SIG-M5 treated with dmso at 0.1 percent for 504 hours (cell line): ENCODE measurements around the gene AP1G2.

ENCODE experiments used
- DNase-seq: peaks from one replicate; lab custom pipeline; 2025; ENCODE audit not compliant: unreplicated experiment; lab: John Stamatoyannopoulos, UW

Gene AP1G2

DNA sequence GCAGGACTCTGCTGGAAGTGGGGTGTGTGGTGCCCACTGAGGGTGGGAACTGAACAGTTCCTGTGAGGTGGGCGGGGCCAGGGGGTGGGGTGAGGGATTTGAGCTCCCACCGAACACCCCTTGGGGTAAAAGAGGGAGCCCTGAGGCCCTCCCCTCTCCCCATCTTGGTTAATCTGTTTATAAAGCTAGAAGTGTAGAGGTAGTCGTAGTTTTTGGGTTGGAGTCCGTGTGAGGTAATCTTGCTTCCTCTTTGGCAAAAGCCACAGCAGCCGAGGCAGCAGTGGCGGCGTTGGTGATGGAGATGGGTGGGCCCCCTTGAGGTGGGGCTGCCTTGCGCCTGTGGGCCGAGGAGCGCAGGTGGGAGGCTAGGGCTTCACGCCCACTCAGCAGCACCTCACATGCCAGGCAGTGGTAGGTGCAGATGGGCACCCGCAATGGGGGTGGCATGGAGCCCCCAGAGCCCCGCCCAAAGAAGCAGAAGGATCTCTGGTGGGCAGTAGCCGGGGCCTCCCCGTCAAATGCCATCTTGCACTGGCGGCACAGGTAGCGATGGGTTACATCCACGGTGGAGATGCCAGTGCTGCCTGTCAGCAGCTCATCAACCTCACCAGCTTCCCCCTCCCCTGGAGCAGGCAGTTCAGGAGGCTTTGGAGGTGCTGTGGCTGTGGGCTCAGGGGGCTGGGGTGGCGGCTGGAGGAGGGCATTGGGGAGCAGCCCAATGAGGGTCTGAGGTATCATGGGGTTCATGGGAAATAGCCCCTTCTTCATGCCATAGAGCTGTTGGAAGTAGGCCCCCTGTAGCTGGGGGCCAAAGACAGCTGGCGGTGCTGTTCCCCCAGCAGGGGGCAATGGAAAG lies 45.6 kb downstream of the AP1G2 start:
- peak; percentile 25 for DNase-seq

DNA sequence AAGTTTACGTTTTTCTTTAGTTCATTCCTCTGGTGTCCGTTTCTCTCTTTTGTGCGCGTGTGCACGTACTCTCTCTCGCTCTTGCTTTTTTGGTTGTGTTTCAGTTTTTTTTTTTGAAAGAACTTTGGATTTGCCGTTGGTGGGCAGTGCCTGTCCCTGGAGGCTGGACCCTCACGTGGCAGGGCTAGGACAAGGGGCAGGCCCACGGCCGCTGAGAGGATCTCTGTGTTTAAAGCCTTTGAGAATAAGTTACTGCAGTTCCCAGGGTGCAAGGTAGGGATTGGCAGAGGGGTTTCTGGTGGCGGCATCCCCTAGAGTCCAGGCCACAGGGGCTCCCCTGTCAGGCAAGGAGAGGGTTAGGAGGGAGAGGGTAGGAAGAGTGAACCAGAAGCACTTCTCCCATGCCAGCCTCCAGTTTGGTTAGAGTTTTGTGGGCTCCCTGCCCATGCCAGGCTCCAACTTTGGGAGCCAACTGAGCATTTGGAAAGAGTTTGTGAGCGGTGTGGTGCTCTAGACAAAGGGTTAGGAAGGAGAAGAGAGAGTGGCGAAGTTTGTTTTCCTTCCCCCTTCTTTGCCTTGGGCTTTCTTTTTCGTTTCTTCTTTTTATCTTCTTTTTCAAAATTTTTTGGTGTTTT lies 46.6 kb downstream of the AP1G2 start:
- DNase-seq: no peak

DNA sequence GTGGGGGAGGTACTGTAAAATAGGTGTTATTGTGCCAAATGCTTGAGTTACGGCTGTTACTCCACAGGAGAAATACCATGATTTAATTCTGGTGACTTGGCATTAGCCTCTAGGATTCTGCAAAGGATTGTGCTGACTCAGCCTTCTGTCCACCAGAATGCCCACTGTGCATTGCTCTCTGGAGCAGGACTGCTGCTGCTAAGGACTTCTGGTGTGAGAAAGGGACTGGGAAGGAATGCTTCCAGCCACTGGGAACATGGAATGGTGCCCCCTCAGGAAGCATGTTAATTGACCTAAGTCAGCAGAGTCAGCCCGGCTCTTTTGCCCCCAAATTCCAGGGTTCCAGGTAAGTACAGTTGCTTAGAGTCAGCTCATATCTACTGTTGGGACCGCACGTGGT lies 48.9 kb downstream of the AP1G2 start:
- no peak for DNase-seq

DNA sequence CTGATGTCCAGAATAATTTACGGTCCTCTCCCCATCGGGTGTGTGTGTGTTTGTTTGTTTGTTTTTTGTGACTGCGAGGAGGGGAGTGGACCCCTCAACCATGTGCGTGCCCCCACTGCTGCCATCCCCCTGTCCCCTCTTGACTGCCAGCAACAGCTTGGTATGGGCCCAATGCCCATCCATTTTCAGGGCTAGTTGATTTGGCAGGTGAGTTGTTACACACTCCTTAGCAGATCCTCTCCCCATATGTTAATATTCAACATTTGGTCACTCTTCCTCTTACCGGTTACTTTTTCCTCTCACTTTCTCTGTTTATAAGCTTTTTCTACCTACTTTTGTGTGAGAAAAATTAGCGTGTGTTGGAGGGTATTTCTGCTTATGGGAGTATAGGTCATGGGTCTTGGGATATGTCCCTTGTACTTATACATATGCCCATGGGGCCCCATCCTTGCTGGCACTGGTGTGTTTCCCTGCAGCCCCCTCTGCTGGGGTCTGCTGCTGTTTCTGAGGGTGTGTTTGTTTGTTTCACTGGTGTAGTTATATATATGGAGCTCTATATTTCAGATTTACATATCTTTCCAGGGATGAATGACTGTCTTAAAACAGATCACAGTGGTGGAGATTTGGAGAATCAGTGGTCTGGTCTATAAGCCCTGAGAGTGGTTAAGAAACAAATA lies 49.8 kb downstream of the AP1G2 start:
- no peak for DNase-seq

DNA sequence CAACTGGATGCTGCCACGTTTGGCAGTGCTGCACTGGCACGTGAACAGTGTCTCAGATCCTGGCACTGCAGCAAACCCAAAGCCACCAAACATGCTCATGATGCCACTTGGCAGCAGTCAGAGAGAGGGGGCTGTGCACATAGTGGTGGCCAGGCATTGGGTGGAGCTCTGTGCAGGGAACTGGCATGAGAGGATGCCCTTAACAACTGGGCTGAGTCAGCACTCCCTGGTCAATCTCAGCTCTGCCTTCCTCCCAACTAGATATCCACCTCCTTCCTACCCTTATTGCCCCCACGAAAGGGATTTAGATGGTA lies 53.0 kb downstream of the AP1G2 start:
- no peak for DNase-seq

DNA sequence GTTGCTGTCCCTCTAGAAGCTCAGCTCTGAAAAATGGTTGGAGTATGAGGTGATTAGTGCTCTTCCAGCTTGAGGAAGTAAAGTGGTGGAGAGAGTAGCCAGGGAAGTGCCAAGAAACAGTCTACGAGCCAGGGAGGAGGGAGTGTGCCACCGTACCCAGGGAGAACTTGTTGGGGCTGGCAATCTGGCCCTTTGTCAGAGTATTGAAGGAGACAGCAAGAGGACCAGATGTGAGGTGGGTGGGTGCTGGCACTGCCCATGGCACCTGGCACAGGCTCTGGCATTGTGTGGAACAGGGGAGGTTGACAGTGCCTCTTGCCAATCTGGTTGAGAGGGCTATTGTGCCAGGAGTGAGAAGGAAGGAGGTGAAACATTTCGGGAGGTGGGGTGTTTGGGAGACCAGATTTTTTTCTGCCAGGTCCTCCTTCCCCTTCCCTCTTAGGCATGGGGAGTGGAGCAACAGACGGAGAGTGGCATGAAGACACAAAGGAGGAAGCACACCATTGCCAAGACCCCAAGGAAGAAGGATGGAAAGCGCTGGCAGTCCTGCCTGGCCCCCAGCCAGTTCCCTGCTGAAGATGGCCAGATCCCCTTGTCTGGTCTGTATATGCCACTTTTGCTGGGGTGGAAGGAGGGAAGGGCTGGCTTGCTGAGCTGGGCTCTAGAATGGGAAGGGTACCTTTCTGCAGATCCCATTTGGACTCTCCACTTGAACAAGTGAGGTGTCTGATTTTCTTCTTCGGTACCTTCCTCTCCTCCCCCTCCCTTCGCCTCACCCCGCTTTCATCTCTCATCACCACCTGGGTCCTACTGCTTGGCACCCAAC lies 53.6 kb downstream of the AP1G2 start:
- no peak for DNase-seq

DNA sequence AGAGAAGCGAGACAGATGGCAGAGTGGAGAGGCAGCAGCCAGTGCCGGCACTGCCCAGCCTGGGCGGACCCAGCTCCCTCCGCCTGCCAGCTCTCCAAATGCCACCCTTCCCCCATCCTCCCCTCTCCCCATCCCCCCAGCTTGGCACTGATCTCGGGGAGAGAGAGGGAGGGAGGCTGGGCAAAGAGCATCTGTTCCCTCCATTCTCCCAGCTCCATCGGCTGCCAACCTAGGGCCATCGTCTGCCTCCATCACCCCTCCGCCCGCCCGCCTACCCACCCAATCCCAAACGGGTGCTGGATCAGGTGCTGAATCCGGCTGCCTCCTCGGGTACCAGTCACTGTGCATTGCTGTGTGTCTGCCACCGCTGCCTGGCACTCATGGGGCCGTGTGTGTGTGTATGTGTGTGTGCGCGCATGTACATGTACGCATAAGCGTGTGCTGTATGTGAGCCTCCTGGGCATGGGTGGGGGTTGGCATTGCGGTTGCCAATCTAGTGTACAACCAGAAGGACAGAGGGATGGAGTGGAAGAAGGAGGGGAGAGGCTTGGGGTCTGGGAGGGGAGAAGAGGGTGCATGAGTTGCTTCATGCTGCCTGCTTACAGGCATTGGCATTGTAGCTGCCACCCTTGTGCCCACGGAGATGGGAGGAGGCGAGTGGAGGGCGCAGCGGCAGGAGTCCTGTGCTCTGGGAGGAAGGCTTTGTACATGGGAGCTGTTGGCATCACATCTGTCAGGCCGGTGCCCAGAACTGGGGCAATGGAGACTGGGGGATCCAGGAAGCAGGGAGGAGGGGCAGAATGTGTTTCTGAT lies 54.4 kb downstream of the AP1G2 start:
- DNase-seq: no peak

DNA sequence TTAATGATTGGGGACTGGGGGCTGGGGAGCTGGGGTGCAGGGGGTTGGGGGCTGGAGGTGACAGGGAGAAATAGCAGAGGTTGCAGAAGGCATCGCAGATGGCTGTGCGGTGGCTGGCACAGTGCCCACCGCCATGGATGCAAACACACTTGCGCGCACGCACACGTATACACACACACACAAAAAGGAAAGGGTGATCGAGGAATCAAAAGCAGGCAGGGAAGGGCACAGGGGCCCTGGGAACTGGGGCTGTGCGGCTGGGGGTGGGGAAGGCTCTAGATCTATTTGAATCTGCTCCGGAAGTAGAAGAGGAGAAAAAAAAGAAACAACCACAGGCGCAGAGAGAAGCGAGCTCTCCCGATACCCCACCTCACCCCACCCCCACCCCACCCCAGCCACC lies 55.4 kb downstream of the AP1G2 start:
- no peak for DNase-seq
